ENCODE data around the gene IL10RB.

DNA sequence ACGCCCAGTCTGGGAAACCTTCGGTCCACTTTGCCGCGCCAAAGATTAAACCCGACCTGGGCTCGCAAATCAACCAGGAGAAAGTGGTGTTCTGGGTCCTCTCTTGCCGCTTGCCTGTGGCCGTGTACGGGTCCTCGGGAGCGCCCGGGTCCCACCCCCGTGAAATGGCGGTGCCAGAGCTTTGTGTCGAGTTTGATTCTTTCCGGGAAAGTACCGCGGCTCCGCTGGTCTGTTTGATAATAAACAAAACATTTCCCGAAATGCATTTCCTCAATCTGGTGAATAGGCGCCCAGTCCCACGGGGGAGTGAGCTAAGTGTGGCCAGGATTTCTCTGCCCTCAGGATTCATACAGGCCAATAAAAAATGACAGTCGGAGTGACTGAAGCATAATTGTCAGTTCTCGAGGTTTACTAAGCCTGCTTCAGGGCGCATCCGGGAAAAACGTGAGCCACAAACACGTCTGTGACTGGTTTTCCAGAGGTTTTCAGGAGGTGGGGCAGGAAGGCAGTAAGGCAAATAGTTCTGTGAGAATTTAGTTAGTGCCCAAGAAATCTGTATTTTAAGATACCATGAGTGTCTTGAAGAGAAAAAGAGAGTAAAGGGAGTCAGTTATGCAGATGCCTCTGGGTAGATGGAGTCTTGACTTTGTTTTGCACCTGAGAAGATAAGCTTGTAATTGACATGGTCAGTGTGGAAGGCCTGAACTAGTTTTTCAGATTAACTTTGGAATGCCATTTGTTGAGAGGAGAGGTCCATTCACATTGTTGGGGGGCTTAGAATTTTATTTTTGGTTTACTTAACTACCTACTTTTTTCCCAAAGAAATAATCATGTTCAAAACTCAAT, 59.3 kb downstream of the IL10RB start:
- TF ChIP-seq, protein P1, sequence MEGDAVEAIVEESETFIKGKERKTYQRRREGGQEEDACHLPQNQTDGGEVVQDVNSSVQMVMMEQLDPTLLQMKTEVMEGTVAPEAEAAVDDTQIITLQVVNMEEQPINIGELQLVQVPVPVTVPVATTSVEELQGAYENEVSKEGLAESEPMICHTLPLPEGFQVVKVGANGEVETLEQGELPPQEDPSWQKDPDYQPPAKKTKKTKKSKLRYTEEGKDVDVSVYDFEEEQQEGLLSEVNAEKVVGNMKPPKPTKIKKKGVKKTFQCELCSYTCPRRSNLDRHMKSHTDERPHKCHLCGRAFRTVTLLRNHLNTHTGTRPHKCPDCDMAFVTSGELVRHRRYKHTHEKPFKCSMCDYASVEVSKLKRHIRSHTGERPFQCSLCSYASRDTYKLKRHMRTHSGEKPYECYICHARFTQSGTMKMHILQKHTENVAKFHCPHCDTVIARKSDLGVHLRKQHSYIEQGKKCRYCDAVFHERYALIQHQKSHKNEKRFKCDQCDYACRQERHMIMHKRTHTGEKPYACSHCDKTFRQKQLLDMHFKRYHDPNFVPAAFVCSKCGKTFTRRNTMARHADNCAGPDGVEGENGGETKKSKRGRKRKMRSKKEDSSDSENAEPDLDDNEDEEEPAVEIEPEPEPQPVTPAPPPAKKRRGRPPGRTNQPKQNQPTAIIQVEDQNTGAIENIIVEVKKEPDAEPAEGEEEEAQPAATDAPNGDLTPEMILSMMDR (conservative IDR thresholded peaks at IDR 0.05): no peak
- no peak for TF ChIP-seq ZFX (IDR thresholded peaks at IDR 0.05)
